H54 (cell line): ENCODE measurements around the gene CEBPA.
"Not testable (repeated sequence)": the region's sequence is repeated elsewhere in the genome, so short reads cannot be mapped to it uniquely, and the experiment has no call there.

Source experiments
- DNase-seq: peaks from one replicate; pipeline ENCODE4 v3.0.0; 2011; ENCODE audit warnings: low spot score, mixed read lengths; ENCODE audit not compliant: insufficient read length
- FAIRE-seq: peaks from 3 replicates; lab custom pipeline; 2011; peaks lifted over from hg19 to GRCh38; lab: Jason Lieb, UNC
- POLR2A ChIP-seq: IDR thresholded peaks from 2 replicates; pipeline ENCODE4 v1.6.1; 2011; ENCODE audit warnings: low read depth, mild to moderate bottlenecking, low read length

The CEBPA gene

GRCh38 chr19:33316541-33317264 lies 14.4 kb upstream of the CEBPA start:
- no peak for TF ChIP-seq POLR2A
- no peak for FAIRE-seq
- no peak for DNase-seq

GRCh38 chr19:33312808-33313207 lies 10.5 kb upstream of the CEBPA start:
- not testable (repeated sequence) for FAIRE-seq, DNase-seq

- FAIRE-seq (no peak), DNase-seq (no peak)
- TF ChIP-seq POLR2A: no peak
Measured at GRCh38 chr19:33312065-33312464, 9.7 kb upstream of the CEBPA start.

- TF ChIP-seq POLR2A: no peak
- FAIRE-seq (no peak), DNase-seq (no peak)
Measured at GRCh38 chr19:33311326-33311682, 9.0 kb upstream of the CEBPA start.

GRCh38 chr19:33310606-33311325 lies 8.4 kb upstream of the CEBPA start:
- no peak for TF ChIP-seq POLR2A
- FAIRE-seq (no peak), DNase-seq (no peak)

- DNase-seq (no peak), FAIRE-seq (no peak)
- TF ChIP-seq POLR2A: no peak
Measured at GRCh38 chr19:33309826-33310225, 7.5 kb upstream of the CEBPA start.

GRCh38 chr19:33306853-33307792 lies 4.8 kb upstream of the CEBPA start:
- DNase-seq (no peak), FAIRE-seq (no peak)
- TF ChIP-seq POLR2A: no peak

- no peak for TF ChIP-seq POLR2A
- no peak for FAIRE-seq
- DNase-seq: no peak
Measured at GRCh38 chr19:33306191-33306590, 3.9 kb upstream of the CEBPA start.

- no peak for TF ChIP-seq POLR2A
- DNase-seq: no peak
- no peak for FAIRE-seq
Measured at GRCh38 chr19:33304760-33305647, 2.7 kb upstream of the CEBPA start.

GRCh38 chr19:33304371-33304759 lies 2.0 kb upstream of the CEBPA start:
- FAIRE-seq: no peak
- DNase-seq: peak; percentile 13
- no peak for TF ChIP-seq POLR2A

GRCh38 chr19:33303791-33304345 lies 1.5 kb upstream of the CEBPA start:
- DNase-seq: no peak
- TF ChIP-seq POLR2A: no peak
- FAIRE-seq: no peak

GRCh38 chr19:33302974-33303790 lies 848 bp upstream of the CEBPA start:
- no peak for FAIRE-seq
- no peak for DNase-seq
- TF ChIP-seq POLR2A: no peak

- no peak for TF ChIP-seq POLR2A
- FAIRE-seq (no peak), DNase-seq (no peak)
Measured at GRCh38 chr19:33301900-33302174, 497 bp downstream of the CEBPA start.
